Activated T-cell treated with anti-CD3 and anti-CD28 coated beads, Interleukin-2, amount 50 U/mL, for 72 hours (primary cell): ENCODE results near the gene CGB2. TPM values are rescaled to one million over a fixed set of nuclear protein-coding genes. Genes with fewer than 3 reads are reported as not detected.
"Not testable (repeated sequence)": the region's sequence is repeated elsewhere in the genome, so short reads cannot be mapped to it uniquely, and the experiment has no call there.

Experiments
- ATAC-seq, 2 donors: fragments of 150-1000 bp; cut with Tn5 transposase; replicated peaks in 1 of 2; 2 replicates each; pipeline ENCODE4 v1.10.0; 2021; ENCODE audit warnings: moderate library complexity in 2 of 2, mild to moderate bottlenecking in 1 of 2
- DNase-seq, 2 donors: peaks; one replicate each; pipeline ENCODE4 v3.0.0; 2021 to 2022; ENCODE audit warnings: mixed read lengths in 1 of 2
- H3K27ac Mint-ChIP-seq: one replicate; pipeline ENCODE4 v1.8.0; 2022; ENCODE audit warnings: mild to moderate bottlenecking, moderate library complexity, mixed read lengths
- H3K27me3 Mint-ChIP-seq: one replicate; pipeline ENCODE4 v1.8.0; 2022; ENCODE audit warnings: low read depth, mixed read lengths
- H3K36me3 Mint-ChIP-seq, 2 donors: one replicate each; pipeline ENCODE4 v1.8.0; 2022; ENCODE audit warnings: mixed read lengths in 2 of 2, mild to moderate bottlenecking in 1 of 2; ENCODE audit not compliant: insufficient read depth in 2 of 2
- H3K4me1 Mint-ChIP-seq: one replicate; pipeline ENCODE4 v1.8.0; 2022; ENCODE audit warnings: low read depth, mixed read lengths
- H3K4me3 Mint-ChIP-seq, 2 donors: one replicate each; pipeline ENCODE4 v1.8.0; 2022; ENCODE audit warnings: mild to moderate bottlenecking in 2 of 2, mixed read lengths in 2 of 2, moderate library complexity in 2 of 2
- H3K9me3 Mint-ChIP-seq, 2 donors: one replicate each; pipeline ENCODE4 v1.8.0; 2022; ENCODE audit warnings: mixed read lengths in 2 of 2
- total RNA-seq, 2 donors: library from RNA; stranded (reverse); gene quantifications; one replicate each; pipeline ENCODE4 v1.2.3, GENCODE V29; 2022

CGB2 gene
- total RNA-seq, 2 donors from 2014 or later = 1.4 TPM; not detected in 1

DNA sequence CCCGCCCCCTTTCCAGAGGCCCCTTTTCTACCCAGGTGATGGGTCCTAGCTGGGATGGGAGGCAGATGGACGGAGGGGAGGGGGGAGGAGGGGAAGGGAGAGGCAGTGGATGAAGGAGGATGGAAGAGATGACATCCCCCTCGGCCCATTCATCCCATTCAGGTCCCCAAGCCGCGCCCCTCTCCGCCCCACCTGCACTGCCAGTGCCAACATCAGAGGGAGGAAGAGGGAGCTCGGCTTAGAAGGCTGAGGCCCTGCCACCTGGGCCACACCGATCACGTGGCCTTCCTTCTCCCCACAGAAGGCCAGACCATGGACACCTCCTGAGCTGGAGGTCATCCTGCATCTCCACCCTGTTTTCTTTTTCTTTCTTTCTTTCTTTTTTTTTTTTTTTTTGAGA lies 3.0 kb upstream of the CGB2 start:
- H3K27me3 Mint-ChIP-seq, H3K36me3 Mint-ChIP-seq, H3K9me3 Mint-ChIP-seq, ATAC-seq, H3K27ac Mint-ChIP-seq, DNase-seq, H3K4me3 Mint-ChIP-seq, H3K4me1 Mint-ChIP-seq: not testable (repeated sequence)

DNA sequence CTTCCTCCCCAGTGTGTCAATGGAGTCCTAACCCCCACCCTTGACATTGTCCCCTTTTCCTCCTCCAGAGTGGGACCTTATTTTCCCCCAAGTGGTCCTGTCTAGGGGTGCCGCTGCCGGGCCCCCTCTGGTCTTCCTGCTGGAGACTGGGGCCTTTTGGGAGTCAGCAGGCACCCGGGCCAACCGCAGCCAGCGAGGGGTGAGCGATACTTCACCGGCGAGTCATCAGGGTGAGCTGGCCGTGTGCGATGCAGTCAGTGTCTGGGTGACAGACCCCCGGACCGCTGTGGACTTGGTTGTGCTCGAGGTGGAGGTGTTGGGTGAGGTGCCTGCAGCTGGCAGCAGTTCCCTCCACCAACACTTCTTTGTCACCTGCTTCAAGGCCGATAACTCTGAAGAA lies 1.9 kb upstream of the CGB2 start:
- not testable (repeated sequence) for H3K27me3 Mint-ChIP-seq, H3K36me3 Mint-ChIP-seq, H3K27ac Mint-ChIP-seq, ATAC-seq, H3K9me3 Mint-ChIP-seq, H3K4me3 Mint-ChIP-seq, DNase-seq, H3K4me1 Mint-ChIP-seq

GRCh38 chr19:49030323-49030722 lies 1.4 kb upstream of the CGB2 start:
- not testable (repeated sequence) for ATAC-seq, H3K4me1 Mint-ChIP-seq, H3K36me3 Mint-ChIP-seq, H3K4me3 Mint-ChIP-seq, H3K27ac Mint-ChIP-seq, H3K27me3 Mint-ChIP-seq, H3K9me3 Mint-ChIP-seq, DNase-seq

GRCh38 chr19:49036815-49037214 lies 5.1 kb downstream of the CGB2 start, which contains the start of gene CGB1:
TSS of gene CGB1 (minus strand) at chr19:49036895. CDS start at chr19:49036711, 184 bp downstream.
- H3K27me3 Mint-ChIP-seq, H3K36me3 Mint-ChIP-seq, H3K4me1 Mint-ChIP-seq, H3K9me3 Mint-ChIP-seq, H3K27ac Mint-ChIP-seq, H3K4me3 Mint-ChIP-seq: not testable (repeated sequence)
- ATAC-seq (peak; percentile 59 to 73), DNase-seq (peak; percentile 70 to 74)

DNA sequence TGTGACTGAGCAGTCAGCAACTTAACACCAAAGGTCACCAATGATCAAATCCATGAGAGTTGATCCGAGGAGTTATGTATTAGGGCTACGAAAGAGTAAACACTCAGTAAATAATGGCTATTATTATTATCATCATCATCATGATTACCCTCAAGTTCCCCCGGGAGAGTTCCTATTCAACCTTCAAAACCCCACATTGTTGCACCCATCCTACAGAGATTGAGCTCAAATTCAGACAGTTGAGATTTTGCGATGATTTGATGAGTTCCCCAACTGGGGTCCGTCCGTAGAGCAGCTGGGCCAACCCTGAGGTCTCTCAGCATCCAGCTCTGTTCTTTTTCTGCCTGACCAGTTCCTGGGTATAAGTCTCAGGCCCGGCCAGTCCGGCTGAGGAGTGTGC lies 6.4 kb downstream of the CGB2 start:
- not testable (repeated sequence) for H3K27me3 Mint-ChIP-seq, ATAC-seq, H3K4me1 Mint-ChIP-seq, H3K36me3 Mint-ChIP-seq, DNase-seq, H3K9me3 Mint-ChIP-seq, H3K27ac Mint-ChIP-seq, H3K4me3 Mint-ChIP-seq

- not testable (repeated sequence) for DNase-seq, H3K4me1 Mint-ChIP-seq, H3K27ac Mint-ChIP-seq, H3K27me3 Mint-ChIP-seq, ATAC-seq, H3K4me3 Mint-ChIP-seq, H3K36me3 Mint-ChIP-seq, H3K9me3 Mint-ChIP-seq
Measured at GRCh38 chr19:49038557-49039276, 7.0 kb downstream of the CGB2 start.

DNA sequence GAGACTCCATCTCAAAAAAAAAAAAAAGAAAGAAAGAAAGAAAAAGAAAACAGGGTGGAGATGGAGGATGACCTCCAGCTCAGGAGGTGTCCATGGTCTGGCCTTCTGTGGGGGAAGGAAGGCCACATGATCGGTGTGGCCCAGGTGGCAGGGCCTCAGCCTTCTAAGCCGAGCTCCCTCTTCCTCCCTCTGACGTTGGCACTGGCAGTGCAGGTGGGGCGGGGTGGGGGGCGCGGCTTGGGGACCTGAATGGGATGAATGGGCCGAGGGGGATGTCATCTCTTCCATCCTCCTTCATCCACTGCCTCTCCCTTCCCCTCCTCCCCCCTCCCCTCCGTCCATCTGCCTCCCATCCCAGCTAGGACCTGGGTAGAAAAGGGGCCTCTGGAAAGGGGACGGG lies 8.0 kb downstream of the CGB2 start:
- H3K4me3 Mint-ChIP-seq, H3K9me3 Mint-ChIP-seq, H3K27me3 Mint-ChIP-seq, H3K4me1 Mint-ChIP-seq, DNase-seq, H3K27ac Mint-ChIP-seq, H3K36me3 Mint-ChIP-seq, ATAC-seq: not testable (repeated sequence)

DNA sequence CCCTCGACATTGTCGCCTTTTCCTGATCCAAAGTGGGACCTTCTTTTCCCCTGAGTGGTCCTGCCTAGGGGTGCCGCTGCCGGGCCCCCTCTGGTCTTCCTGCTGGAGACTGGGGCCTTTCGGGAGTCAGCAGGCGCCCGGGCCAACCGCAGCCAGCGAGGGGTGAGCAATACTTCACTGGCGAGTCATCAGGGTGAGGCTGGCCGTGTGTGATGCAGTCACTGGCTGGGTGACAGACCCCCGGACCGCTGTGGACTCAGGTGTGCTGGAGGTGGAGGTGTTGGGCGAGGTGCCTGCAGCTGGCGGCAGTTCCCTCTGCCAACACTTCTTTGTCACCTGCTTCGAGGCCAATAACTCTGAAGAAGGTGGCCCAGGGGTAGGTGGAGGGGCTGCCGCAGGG lies 10.5 kb downstream of the CGB2 start:
- H3K36me3 Mint-ChIP-seq = no peaks in the 10 kb centered on the region
- H3K27me3 Mint-ChIP-seq = no peaks in the 10 kb centered on the region
- DNase-seq (no peak), ATAC-seq (no peak)
- no peaks in the 10 kb centered on the region for H3K4me1 Mint-ChIP-seq
- H3K9me3 Mint-ChIP-seq = no peaks in the 10 kb centered on the region
- no peak overlapping the region for H3K27ac Mint-ChIP-seq
- no peak overlapping the region for H3K4me3 Mint-ChIP-seq

- H3K4me3 Mint-ChIP-seq, H3K4me1 Mint-ChIP-seq, H3K36me3 Mint-ChIP-seq, H3K27ac Mint-ChIP-seq, DNase-seq, H3K9me3 Mint-ChIP-seq, ATAC-seq, H3K27me3 Mint-ChIP-seq: not testable (repeated sequence)
Measured at GRCh38 chr19:49042666-49043065, 11.0 kb downstream of the CGB2 start.

DNA sequence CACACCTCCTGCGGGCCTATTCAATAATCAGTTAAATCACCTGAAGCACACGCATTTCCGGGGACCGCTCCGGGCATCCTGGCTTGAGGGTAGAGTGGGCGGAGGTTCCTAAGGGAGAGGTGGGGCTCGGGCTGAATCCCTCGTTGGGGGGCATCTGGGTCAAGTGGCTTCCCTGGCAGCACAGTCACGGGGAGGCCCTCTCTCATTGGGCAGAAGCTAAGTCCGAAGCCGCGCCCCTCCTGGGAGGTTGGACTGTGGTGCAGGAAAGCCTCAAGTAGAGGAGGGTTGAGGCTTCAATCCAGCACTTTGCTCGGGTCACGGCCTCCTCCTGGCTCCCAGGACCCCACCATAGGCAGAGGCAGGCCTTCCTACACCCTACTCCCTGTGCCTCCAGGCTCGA lies 11.9 kb downstream of the CGB2 start, which contains the start of gene CGB5:
Gene CGB5, plus strand, starts transcription at position 301 of the 400 bp plus-strand sequence. CDS start 362 bp downstream, outside the sequence.
- not testable (repeated sequence) for H3K9me3 Mint-ChIP-seq, H3K4me1 Mint-ChIP-seq, H3K4me3 Mint-ChIP-seq, H3K27me3 Mint-ChIP-seq, DNase-seq, H3K36me3 Mint-ChIP-seq, H3K27ac Mint-ChIP-seq, ATAC-seq

GRCh38 chr19:49049011-49049410 lies 17.3 kb downstream of the CGB2 start, which contains the start of gene CGB8:
TSS of gene CGB8 (minus strand) at chr19:49049111. CDS start at chr19:49048739, 372 bp downstream.
- not testable (repeated sequence) for H3K36me3 Mint-ChIP-seq, H3K9me3 Mint-ChIP-seq, H3K27me3 Mint-ChIP-seq, H3K4me3 Mint-ChIP-seq, H3K4me1 Mint-ChIP-seq, H3K27ac Mint-ChIP-seq, DNase-seq, ATAC-seq

- H3K9me3 Mint-ChIP-seq, DNase-seq, H3K4me1 Mint-ChIP-seq, H3K27ac Mint-ChIP-seq, ATAC-seq, H3K4me3 Mint-ChIP-seq, H3K27me3 Mint-ChIP-seq, H3K36me3 Mint-ChIP-seq: not testable (repeated sequence)
Measured at GRCh38 chr19:49049834-49050233, 18.1 kb downstream of the CGB2 start.

GRCh38 chr19:49050376-49051033 lies 18.8 kb downstream of the CGB2 start:
- H3K9me3 Mint-ChIP-seq, ATAC-seq, H3K4me3 Mint-ChIP-seq, DNase-seq, H3K36me3 Mint-ChIP-seq, H3K4me1 Mint-ChIP-seq, H3K27ac Mint-ChIP-seq, H3K27me3 Mint-ChIP-seq: not testable (repeated sequence)
